Common myeloid progenitor, CD34-positive (primary cell): Measurements from ENCODE around the gene ADAMTS14. TPM values are rescaled to one million over a fixed set of nuclear protein-coding genes. Genes with fewer than 3 reads are reported as not detected.
A peak's percentile ranks its signal among the peaks of the same experiment; 100 is the strongest.

Experiments used
- CTCF ChIA-PET: fragments of 350-600 bp; sonication (Branson Sonifier 250); formaldehyde crosslinking; loops from one replicate; lab custom pipeline; 2021; ENCODE audit warnings: antibody characterized with exemption; lab: Charles Lee
- POLR2A ChIA-PET: fragments of 350-600 bp; sonication (Branson Sonifier 250); formaldehyde crosslinking; loops from one replicate; lab custom pipeline; 2021; ENCODE audit warnings: antibody characterized with exemption; lab: Charles Lee
- DNase-seq, 3 donors: peaks; one replicate each; pipeline versions ENCODE4 v3.0.0 to v3.0.0-alpha.2; 2013
- H3K27ac ChIP-seq, 2 experiments: 1 replicate in 1 of 2; 2 replicates in 1 of 2; pipeline ENCODE4 v1.7.0; 2013; ENCODE audit warnings: inconsistent platforms in 2 of 2, low read length in 2 of 2, mild to moderate bottlenecking in 2 of 2, low read depth in 1 of 2, moderate library complexity in 1 of 2; ENCODE audit not compliant: severe bottlenecking in 2 of 2, insufficient read depth in 1 of 2, poor library complexity in 1 of 2
- H3K27me3 ChIP-seq, 5 experiments: replicated peaks in 2 of 5; 1 replicate in 3 of 5; 2 replicates in 2 of 5; pipeline versions ENCODE4 v1.6.1 to v1.7.0; 2013; ENCODE audit warnings: low read length in 4 of 5, mild to moderate bottlenecking in 2 of 5, moderate library complexity in 2 of 5, inconsistent platforms in 1 of 5; ENCODE audit not compliant: insufficient read depth in 5 of 5, control insufficient read depth in 4 of 5
- H3K36me3 ChIP-seq, 4 experiments: 1 replicate in 2 of 4; 2 replicates in 2 of 4; pipeline versions ENCODE4 v1.6.1 to v1.7.0; 2013; ENCODE audit warnings: low read length in 3 of 4, control low read depth in 1 of 4, mild to moderate bottlenecking in 1 of 4; ENCODE audit not compliant: control insufficient read depth in 4 of 4, insufficient read depth in 4 of 4
- H3K4me1 ChIP-seq, 4 experiments: 1 replicate in 3 of 4; 2 replicates in 1 of 4; pipeline versions ENCODE4 v1.6.1 to v1.7.1; 2013; ENCODE audit warnings: low read length in 3 of 4, mild to moderate bottlenecking in 3 of 4, control low read depth in 1 of 4, inconsistent platforms in 1 of 4, moderate library complexity in 1 of 4; ENCODE audit not compliant: control insufficient read depth in 4 of 4, insufficient read depth in 4 of 4; ENCODE audit errors: control extremely low read depth in 1 of 4
- H3K4me3 ChIP-seq, 7 experiments: 1 replicate in 4 of 7; 2 replicates in 3 of 7; pipeline versions ENCODE4 v1.5.1 to v1.7.0; 2013; ENCODE audit warnings: mild to moderate bottlenecking in 7 of 7, low read length in 6 of 7, moderate library complexity in 6 of 7, inconsistent platforms in 2 of 7, low read depth in 2 of 7, control low read depth in 1 of 7; ENCODE audit not compliant: insufficient read depth in 4 of 7, control insufficient read depth in 1 of 7; ENCODE audit errors: extremely low read depth in 1 of 7
- H3K9me3 ChIP-seq, 5 experiments: 1 replicate in 4 of 5; 2 replicates in 1 of 5; pipeline versions ENCODE4 v1.6.1 to v1.7.1; 2013; ENCODE audit warnings: low read length in 4 of 5, mild to moderate bottlenecking in 2 of 5, inconsistent platforms in 1 of 5, low read depth in 1 of 5, moderate library complexity in 1 of 5; ENCODE audit not compliant: control insufficient read depth in 4 of 5, insufficient read depth in 2 of 5; ENCODE audit errors: control extremely low read depth in 1 of 5
- WGBS: methylation state at CpG from one replicate; pipeline ENCODE4 v1.1.5; 2013; ENCODE audit not compliant: insufficient coverage; 5-methylcytosine and 5-hydroxymethylcytosine counted together
- polyA plus RNA-seq: library from polyadenylated mRNA; unstranded; fragments of 120-200 nt; gene quantifications from one replicate; pipeline ENCODE4 v1.2.1, GENCODE V29; 2013

Gene ADAMTS14, protein sequence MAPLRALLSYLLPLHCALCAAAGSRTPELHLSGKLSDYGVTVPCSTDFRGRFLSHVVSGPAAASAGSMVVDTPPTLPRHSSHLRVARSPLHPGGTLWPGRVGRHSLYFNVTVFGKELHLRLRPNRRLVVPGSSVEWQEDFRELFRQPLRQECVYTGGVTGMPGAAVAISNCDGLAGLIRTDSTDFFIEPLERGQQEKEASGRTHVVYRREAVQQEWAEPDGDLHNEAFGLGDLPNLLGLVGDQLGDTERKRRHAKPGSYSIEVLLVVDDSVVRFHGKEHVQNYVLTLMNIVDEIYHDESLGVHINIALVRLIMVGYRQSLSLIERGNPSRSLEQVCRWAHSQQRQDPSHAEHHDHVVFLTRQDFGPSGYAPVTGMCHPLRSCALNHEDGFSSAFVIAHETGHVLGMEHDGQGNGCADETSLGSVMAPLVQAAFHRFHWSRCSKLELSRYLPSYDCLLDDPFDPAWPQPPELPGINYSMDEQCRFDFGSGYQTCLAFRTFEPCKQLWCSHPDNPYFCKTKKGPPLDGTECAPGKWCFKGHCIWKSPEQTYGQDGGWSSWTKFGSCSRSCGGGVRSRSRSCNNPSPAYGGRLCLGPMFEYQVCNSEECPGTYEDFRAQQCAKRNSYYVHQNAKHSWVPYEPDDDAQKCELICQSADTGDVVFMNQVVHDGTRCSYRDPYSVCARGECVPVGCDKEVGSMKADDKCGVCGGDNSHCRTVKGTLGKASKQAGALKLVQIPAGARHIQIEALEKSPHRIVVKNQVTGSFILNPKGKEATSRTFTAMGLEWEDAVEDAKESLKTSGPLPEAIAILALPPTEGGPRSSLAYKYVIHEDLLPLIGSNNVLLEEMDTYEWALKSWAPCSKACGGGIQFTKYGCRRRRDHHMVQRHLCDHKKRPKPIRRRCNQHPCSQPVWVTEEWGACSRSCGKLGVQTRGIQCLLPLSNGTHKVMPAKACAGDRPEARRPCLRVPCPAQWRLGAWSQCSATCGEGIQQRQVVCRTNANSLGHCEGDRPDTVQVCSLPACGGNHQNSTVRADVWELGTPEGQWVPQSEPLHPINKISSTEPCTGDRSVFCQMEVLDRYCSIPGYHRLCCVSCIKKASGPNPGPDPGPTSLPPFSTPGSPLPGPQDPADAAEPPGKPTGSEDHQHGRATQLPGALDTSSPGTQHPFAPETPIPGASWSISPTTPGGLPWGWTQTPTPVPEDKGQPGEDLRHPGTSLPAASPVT
- 2.6 TPM for polyA plus RNA-seq

DNA sequence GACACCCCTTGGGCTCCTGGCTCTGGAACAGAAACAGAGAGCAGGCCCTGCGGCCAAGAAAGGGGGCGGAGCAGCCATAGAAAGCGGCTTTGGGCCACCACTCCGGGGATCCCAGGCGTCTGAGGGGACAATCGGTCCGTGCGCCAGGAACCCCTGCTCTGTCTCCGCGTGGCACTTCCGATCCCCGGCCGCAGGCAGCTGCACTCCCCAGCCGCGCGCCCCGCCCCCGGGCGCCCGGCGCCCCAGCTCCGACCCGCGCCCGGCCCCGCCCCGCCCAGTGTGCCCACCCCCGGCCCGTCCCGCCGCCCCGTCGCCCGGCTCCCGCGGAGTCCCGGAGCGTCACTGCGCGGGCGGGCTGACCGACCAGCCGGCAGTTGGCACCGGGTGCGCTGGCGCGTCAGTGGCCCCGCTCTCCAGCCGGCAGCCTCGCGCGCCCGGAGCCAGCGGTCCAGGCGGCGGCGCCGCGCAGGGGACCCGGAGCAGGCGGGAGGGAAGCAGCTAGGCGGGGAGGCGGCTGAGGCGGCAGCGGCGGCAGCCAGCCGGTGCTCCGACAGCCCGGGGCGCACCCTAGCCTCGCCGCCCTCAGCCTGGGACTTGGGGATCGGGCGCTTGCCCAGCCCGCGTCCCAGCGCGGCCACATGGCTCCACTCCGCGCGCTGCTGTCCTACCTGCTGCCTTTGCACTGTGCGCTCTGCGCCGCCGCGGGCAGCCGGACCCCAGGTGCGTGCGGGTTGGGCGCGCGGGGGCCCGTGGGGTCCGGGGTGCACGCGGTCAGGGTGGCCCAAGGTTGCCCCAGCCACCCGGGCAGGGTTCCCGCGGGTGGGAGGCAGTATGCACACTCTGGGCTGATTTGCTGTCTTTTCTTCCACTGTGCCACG lies at the start of gene ADAMTS14:
TSS of gene ADAMTS14 (plus strand) at position 342 of the 878 bp plus-strand sequence. CDS start at position 639, 297 bp downstream.
- Histone ChIP-seq H3K27ac (peak within 1 kb of the TSS in 1 of 2 experiments; percentile 73), H3K27me3 (peaks cover 0 to 20% (median 0%) of the 10 kb centered on the region in 5 experiments), H3K36me3 (no peaks in the 10 kb centered on the region), H3K4me1 (peaks cover 0 to 45% (median 26%) of the 10 kb centered on the region in 4 experiments), H3K4me3 (peak within 1 kb of the TSS; percentile 8 to 75 (median 63)), H3K9me3 (peaks cover 0 to 2% (median 0%) of the 10 kb centered on the region in 5 experiments)
- ChIA-PET CTCF (interaction anchor here (1.0 to 2.1 kb wide), 3 partner anchors 19 to 113 kb away, joined by 4 to 6 read pairs (median 5); no protein-coding TSS in a partner anchor), POLR2A (interaction anchor here (0.7 to 1.4 kb wide), 3 partner anchors 70 to 96 kb away, joined by 3 read pairs; no protein-coding TSS in a partner anchor)
- peak; percentile 60 to 90 (median 89) for DNase-seq
- 3% methylated on average over 44 of the region's 100 CpGs for WGBS

DNA sequence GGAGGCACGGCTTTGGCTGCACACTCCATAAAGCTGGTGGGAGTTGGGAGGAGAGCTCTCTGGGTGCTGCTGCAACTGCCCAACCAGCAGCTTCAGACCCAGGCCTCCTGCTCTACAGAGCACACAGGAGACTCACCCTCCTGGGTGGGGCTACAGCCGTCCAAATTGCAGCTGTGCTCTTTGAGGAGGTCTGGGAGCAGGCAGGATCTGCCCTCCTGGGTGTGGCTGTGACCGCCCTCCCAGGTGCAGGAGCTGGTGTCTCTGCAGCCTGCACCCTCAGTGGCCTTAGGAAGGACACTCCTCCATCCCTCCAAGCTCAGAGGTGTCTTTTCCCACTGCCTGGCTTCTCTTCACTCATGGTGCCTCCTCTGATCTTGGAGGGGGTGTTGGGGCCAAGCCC lies 49.8 kb upstream of the ADAMTS14 start:
- no peak for DNase-seq
- H3K9me3 ChIP-seq = peaks cover 0 to 31% (median 9%) of the 10 kb centered on the region in 5 experiments
- POLR2A ChIA-PET = no interaction called here
- WGBS = 100% methylated on average over 1 of the region's 3 CpGs
- peaks cover 0 to 7% (median 4%) of the 10 kb centered on the region in 4 experiments for H3K4me1 ChIP-seq
- no peak overlapping the region for H3K27ac ChIP-seq
- no peaks in the 10 kb centered on the region for H3K36me3 ChIP-seq
- peak overlapping the region in 1 of 7 experiments; percentile 10 for H3K4me3 ChIP-seq
- peaks cover 0 to 5% (median 0%) of the 10 kb centered on the region in 5 experiments for H3K27me3 ChIP-seq
- CTCF ChIA-PET = interaction anchor here (0.7 to 1.0 kb wide), 2 partner anchors 22 to 60 kb away, joined by 3 read pairs; no protein-coding TSS in a partner anchor

DNA sequence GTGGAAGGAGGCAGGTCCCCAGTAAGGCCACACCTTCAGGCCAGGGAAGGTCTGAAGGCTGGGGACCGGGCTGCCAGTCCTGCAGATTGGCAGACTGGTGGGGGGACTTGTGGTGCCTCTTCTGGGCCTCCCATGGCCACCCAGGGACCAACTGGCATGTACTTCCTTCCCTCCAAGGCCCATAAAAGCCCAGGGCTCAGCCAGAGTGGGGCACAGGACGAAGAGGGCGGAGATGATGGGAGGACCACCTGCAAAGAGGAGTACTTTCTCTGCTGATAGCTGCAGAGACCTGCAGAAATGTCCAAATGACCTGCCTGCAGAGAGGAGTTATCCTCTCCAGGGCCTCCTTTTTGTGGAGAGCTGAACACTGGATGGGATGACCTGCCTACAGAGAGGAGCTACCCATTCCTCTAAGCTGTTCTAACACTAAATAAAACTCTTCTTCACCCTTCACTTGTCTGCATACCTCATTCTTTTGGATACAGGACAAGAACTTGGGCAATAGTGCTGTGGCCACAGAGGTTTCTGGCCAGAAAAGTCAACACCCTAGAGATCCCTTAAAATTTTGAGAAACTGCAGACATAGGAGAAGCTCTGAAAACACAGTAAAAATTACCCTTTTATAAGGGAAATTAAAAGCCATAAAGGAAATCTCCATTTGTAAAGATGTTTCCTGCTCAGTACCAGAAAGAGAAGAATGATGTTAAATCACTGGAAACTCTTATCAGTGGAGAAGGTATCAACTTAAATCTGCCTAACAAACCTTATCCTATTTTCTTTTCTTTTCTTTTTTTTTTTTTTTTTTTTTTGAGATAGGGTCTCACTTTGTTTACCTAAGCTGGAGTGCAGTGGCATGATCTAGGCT lies 49.1 kb upstream of the ADAMTS14 start:
- Histone ChIP-seq H3K27ac (no peak overlapping the region), H3K36me3 (no peaks in the 10 kb centered on the region), H3K4me3 (peak overlapping the region in 1 of 7 experiments; percentile 10), H3K27me3 (peaks cover 0 to 5% (median 0%) of the 10 kb centered on the region in 5 experiments), H3K9me3 (peaks cover 0 to 38% (median 9%) of the 10 kb centered on the region in 5 experiments), H3K4me1 (peaks cover 0 to 7% (median 4%) of the 10 kb centered on the region in 4 experiments)
- no peak for DNase-seq
- ChIA-PET POLR2A (interaction anchor here (0.5 to 0.8 kb wide), 2 partner anchors 19 to 38 kb away, joined by 3 to 4 read pairs; no protein-coding TSS in a partner anchor), CTCF (interaction anchor here (0.8 to 1.4 kb wide), 4 partner anchors 22 to 137 kb away, joined by 3 read pairs; no protein-coding TSS in a partner anchor)
- 100% methylated on average over 2 of the region's 3 CpGs for WGBS

DNA sequence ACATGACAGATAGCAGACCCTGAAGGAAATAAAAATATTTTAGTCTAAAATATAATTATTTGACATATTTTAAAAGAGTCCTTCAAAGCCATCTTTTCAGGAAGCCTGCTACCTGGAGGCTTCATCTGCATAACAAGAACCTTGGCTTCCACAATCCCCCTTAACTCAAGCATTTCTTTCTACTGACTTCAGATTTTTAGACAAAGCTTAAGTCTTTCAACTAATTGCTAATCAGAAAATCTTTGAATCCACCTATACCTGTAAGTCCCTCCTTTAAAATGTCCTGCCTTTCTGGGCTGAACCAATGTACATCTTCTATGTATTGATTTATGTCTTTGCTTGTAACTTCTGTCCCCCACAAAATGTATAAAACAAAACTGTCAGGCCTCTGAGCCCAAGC lies 46.2 kb upstream of the ADAMTS14 start:
- Histone ChIP-seq H3K27ac (no peak overlapping the region), H3K4me1 (peaks cover 0 to 7% (median 4%) of the 10 kb centered on the region in 4 experiments), H3K4me3 (no peak overlapping the region), H3K36me3 (no peaks in the 10 kb centered on the region), H3K27me3 (peaks cover 0 to 6% (median 0%) of the 10 kb centered on the region in 5 experiments), H3K9me3 (peaks cover 0 to 27% (median 12%) of the 10 kb centered on the region in 5 experiments)
- ChIA-PET CTCF (no interaction called here), POLR2A (no interaction called here)
- DNase-seq = no peak

DNA sequence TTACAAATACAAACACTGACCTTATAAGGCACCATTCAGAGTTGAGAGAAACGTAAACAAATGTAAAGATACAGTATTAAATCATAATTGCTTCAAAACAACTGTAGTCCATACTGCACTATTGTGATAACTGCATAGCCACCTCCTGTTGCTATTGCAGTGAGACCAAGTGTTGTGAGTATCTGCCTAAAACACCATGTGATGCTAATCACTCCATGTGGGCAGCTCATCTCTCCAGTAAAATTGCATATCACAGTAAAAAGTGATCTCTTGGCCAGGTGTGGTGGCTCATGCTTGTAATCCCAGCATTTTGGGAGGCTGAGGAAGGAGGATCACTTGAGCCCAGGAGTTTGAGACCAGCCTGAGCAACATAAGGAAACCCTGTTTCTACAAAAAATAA lies 43.0 kb upstream of the ADAMTS14 start:
- peaks cover 0 to 18% (median 5%) of the 10 kb centered on the region in 5 experiments for H3K9me3 ChIP-seq
- CTCF ChIA-PET = no interaction called here
- no peaks in the 10 kb centered on the region for H3K4me1 ChIP-seq
- DNase-seq = no peak
- H3K4me3 ChIP-seq = no peak overlapping the region
- no CpG with 5 or more reads among the region's 1 CpG for WGBS
- H3K27me3 ChIP-seq = peaks cover 0 to 9% (median 0%) of the 10 kb centered on the region in 5 experiments
- no peaks in the 10 kb centered on the region for H3K36me3 ChIP-seq
- H3K27ac ChIP-seq = no peak overlapping the region
- POLR2A ChIA-PET = no interaction called here
